ENCODE data around the gene CMTM5.
"Not testable (repeated sequence)": the region's sequence is repeated elsewhere in the genome, so short reads cannot be mapped to it uniquely, and the experiment has no call there.

The CMTM5 gene

DNA sequence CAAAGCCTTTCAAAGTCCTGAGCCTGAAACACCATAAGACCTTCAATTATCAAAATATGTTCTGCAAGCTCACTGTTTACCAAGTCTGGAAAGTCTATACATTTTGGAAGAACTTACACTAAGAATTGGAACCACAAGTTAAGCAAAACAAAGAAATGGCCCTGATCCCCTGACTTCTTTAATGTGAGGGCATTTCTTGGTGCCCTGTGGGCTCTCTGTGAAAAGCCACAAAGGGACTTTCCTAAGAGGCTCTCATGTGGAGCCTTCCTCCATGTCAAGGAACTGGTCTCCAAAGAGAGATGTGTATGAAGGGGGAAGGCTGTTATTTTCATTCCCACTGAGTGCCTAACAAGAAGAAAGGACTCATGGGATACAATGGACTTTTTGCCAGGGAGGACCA lies 44.7 kb downstream of the CMTM5 start:
- no peak for DNase-seq (ENCODE audit: low read depth)

DNA sequence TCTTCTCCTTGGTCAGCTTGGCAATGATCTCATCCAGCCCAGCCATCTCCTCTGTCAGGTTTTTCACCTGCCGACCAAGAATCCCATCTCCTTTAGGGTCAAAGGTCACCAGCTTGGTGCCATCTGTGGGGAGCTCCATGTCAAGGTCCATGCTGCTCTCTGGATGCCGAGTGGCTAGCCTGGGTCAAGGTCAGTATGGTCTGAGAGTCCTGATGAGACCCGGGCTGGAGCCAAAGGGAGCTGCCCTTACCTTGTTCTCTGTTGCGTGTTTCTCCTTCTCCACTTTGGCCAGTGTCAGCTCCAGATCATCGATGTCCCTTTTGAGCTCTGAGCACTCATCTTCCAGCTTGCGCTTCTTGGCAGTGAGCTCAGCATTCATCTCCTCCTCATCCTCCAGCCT lies 46.8 kb downstream of the CMTM5 start:
- no peak overlapping the region for H3K4me3 ChIP-seq (ENCODE audit: control insufficient read depth, low read depth, low read length)
- DNase-seq (ENCODE audit: low read depth): no peak
- TF ChIP-seq CTCF (conservative IDR thresholded peaks at IDR 0.05; ENCODE audit: control insufficient read depth, insufficient read depth, low read depth, low read length): no peak

More for the DNA sequence above, 44.7 kb downstream of the CMTM5 start:
- no peak overlapping the region for H3K4me3 ChIP-seq (ENCODE audit: control insufficient read depth, low read depth, low read length)
- no peak for TF ChIP-seq CTCF (conservative IDR thresholded peaks at IDR 0.05; ENCODE audit: control insufficient read depth, insufficient read depth, low read depth, low read length)

- TF ChIP-seq CTCF (conservative IDR thresholded peaks at IDR 0.05; ENCODE audit: control insufficient read depth, insufficient read depth, low read depth, low read length): no peak
- H3K4me3 ChIP-seq (ENCODE audit: control insufficient read depth, low read depth, low read length): no peak overlapping the region
- no peak for DNase-seq (ENCODE audit: low read depth)
Measured at GRCh38 chr14:23425169-23425568, 48.3 kb downstream of the CMTM5 start.

DNA sequence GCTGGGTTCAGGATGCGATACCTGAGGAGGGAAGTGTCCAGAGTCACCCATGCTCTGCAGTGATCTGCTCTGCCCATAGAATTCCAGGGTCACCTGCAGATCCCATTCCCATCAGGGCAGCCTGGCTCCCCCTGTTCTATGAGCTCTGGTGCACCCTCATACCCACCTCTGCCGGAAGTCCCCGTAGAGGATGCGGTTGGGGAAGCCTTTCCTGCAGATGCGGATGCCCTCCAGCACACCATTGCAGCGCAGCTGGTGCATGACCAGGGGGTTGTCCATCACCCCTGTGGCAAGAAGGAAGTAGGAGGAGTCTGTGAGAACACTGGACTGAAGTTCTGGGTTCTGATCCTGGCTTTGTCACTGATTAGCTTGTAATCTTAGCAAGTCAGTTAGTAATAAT lies 49.0 kb downstream of the CMTM5 start:
- not testable (repeated sequence) for DNase-seq (ENCODE audit: low read depth); H3K4me3 ChIP-seq (ENCODE audit: control insufficient read depth, low read depth, low read length)

- no peak for DNase-seq (ENCODE audit: low read depth)
- no peak overlapping the region for H3K4me3 ChIP-seq (ENCODE audit: control insufficient read depth, low read depth, low read length)
- TF ChIP-seq CTCF (conservative IDR thresholded peaks at IDR 0.05; ENCODE audit: control insufficient read depth, insufficient read depth, low read depth, low read length): no peak
Measured at GRCh38 chr14:23428686-23429495, 52.0 kb downstream of the CMTM5 start.

Data from fibroblast of mammary gland (primary cell).